ENCODE measurements around the gene FTSJ3.

DNA sequence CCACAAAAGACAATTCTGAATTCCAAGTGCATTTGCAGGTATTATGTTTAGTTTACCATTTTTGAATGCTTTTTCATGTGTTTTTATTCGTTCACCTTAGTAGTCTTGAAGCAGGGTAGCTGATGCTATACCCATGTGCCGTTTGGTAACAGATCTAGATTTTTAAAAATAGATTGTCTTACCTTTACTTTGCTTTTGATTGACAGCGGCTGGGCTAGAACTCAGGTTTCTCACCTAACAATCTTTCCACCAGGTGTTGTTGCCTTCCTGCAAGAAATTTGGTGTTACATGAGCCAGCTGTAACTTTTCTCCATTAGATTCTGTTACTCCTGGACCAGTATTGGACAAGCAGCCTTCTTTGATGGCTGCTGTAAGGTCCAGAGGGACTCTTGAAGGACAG is 1.5 kb upstream of the FTSJ3 start:
- no peak for TF ChIP-seq POLR2AphosphoS5 (IDR thresholded peaks at IDR 0.05; ENCODE audit: low read depth)
- TF ChIP-seq, protein P1, sequence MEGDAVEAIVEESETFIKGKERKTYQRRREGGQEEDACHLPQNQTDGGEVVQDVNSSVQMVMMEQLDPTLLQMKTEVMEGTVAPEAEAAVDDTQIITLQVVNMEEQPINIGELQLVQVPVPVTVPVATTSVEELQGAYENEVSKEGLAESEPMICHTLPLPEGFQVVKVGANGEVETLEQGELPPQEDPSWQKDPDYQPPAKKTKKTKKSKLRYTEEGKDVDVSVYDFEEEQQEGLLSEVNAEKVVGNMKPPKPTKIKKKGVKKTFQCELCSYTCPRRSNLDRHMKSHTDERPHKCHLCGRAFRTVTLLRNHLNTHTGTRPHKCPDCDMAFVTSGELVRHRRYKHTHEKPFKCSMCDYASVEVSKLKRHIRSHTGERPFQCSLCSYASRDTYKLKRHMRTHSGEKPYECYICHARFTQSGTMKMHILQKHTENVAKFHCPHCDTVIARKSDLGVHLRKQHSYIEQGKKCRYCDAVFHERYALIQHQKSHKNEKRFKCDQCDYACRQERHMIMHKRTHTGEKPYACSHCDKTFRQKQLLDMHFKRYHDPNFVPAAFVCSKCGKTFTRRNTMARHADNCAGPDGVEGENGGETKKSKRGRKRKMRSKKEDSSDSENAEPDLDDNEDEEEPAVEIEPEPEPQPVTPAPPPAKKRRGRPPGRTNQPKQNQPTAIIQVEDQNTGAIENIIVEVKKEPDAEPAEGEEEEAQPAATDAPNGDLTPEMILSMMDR (IDR thresholded peaks at IDR 0.05; ENCODE audit: insufficient read depth, low read length), result no peak
- TF ChIP-seq, protein P2, sequence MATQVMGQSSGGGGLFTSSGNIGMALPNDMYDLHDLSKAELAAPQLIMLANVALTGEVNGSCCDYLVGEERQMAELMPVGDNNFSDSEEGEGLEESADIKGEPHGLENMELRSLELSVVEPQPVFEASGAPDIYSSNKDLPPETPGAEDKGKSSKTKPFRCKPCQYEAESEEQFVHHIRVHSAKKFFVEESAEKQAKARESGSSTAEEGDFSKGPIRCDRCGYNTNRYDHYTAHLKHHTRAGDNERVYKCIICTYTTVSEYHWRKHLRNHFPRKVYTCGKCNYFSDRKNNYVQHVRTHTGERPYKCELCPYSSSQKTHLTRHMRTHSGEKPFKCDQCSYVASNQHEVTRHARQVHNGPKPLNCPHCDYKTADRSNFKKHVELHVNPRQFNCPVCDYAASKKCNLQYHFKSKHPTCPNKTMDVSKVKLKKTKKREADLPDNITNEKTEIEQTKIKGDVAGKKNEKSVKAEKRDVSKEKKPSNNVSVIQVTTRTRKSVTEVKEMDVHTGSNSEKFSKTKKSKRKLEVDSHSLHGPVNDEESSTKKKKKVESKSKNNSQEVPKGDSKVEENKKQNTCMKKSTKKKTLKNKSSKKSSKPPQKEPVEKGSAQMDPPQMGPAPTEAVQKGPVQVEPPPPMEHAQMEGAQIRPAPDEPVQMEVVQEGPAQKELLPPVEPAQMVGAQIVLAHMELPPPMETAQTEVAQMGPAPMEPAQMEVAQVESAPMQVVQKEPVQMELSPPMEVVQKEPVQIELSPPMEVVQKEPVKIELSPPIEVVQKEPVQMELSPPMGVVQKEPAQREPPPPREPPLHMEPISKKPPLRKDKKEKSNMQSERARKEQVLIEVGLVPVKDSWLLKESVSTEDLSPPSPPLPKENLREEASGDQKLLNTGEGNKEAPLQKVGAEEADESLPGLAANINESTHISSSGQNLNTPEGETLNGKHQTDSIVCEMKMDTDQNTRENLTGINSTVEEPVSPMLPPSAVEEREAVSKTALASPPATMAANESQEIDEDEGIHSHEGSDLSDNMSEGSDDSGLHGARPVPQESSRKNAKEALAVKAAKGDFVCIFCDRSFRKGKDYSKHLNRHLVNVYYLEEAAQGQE (IDR thresholded peaks at IDR 0.05; ENCODE audit: insufficient replicate concordance, low read depth), result no peak
- TF ChIP-seq GABPA (IDR thresholded peaks at IDR 0.05; ENCODE audit: low read depth), result no peak

Measured in HL-60 (cell line).